SK-N-SH (cell line): ENCODE data around the gene CTBP1.

Source experiments
- EP300 ChIP-seq, 2 experiments: IDR thresholded peaks; 2 replicates each; pipeline versions ENCODE4 v1.4.0 to v1.6.1; 2012; ENCODE audit warnings: borderline replicate concordance in 1 of 2, low read depth in 1 of 2, low read length in 1 of 2
- FOSL2 ChIP-seq: IDR thresholded peaks from 2 replicates; pipeline ENCODE4 v1.4.0; 2012; ENCODE audit warnings: low read depth, mild to moderate bottlenecking, moderate library complexity, borderline replicate concordance
- FOXJ3 ChIP-seq: sonication (generic); formaldehyde crosslinking; IDR thresholded peaks from 2 replicates; pipeline ENCODE4 v1.5.1; 2020; ENCODE audit warnings: mild to moderate bottlenecking, missing genetic modification reagents
- GABPA ChIP-seq: IDR thresholded peaks from 2 replicates; pipeline ENCODE4 v1.4.0; 2012; ENCODE audit warnings: low read depth, mild to moderate bottlenecking
- JUND ChIP-seq: IDR thresholded peaks from 2 replicates; pipeline ENCODE4 v1.4.0; 2012
- MEF2A ChIP-seq: IDR thresholded peaks from 2 replicates; pipeline ENCODE4 v1.4.0; 2012; ENCODE audit warnings: low read depth, borderline replicate concordance
- NFIC ChIP-seq: IDR thresholded peaks from 2 replicates; pipeline ENCODE4 v1.4.0; 2012; ENCODE audit warnings: borderline replicate concordance
- POLR2AphosphoS5 ChIP-seq: IDR thresholded peaks from 2 replicates; pipeline ENCODE4 v1.6.1; 2012; ENCODE audit warnings: low read depth, low read length
- SIN3A ChIP-seq: IDR thresholded peaks from 2 replicates; pipeline ENCODE4 v1.6.1; 2012; ENCODE audit warnings: low read depth, mild to moderate bottlenecking, low read length, moderate library complexity, borderline replicate concordance
- TEAD4 ChIP-seq: IDR thresholded peaks from 2 replicates; pipeline ENCODE4 v1.4.0; 2012; ENCODE audit warnings: mild to moderate bottlenecking, borderline replicate concordance; ENCODE audit not compliant: insufficient read depth
- YY1 ChIP-seq: IDR thresholded peaks from 2 replicates; pipeline ENCODE4 v1.4.0; 2012; ENCODE audit warnings: low read depth, mild to moderate bottlenecking
- TF ChIP-seq, protein P1 (sequence below): fragments of 200-600 bp; sonication (generic); IDR thresholded peaks from 2 replicates; pipeline ENCODE4 v1.6.1; 2017; ENCODE audit warnings: antibody characterized with exemption, mild to moderate bottlenecking, moderate library complexity

DNA sequence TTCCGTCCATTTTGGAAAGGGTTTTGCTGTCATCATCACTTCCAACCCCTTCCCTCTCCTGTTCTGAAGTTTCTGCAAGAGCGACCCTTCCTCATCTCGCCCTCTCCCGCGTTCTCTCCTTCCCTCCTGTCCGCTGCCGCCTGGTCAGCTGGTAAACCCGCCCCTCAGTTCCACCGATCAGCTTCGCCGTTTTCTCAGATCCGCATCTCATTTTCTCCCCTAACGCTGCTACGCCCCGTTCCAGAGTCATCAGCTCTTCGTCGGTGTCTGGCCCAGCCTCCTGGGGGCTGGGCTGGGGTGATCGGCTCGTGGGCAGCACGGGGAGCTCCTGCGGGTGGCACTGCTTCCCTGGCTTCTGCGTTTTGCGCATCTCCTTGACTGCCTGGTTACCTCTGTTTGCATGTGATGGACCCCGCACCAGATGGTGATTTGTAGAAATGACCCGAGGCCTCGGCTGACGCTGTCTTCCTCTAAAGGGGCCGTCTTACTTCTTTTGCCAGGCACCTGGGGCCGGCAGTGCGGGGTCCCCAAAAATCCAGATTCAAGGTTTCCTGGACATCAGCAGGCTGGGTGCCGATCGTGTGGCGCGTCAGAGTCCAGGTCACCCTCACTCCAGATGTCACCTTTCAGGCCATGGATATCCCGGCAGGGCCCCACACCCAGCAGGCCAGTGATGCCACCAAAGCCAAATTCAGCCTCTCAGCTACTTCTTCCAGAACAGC, 13.4 kb downstream of the CTBP1 start:
- TF ChIP-seq POLR2AphosphoS5, result no peak
- TF ChIP-seq FOSL2, result no peak
- no peak for TF ChIP-seq NFIC
- TF ChIP-seq SIN3A, result no peak
- TF ChIP-seq, protein P1, sequence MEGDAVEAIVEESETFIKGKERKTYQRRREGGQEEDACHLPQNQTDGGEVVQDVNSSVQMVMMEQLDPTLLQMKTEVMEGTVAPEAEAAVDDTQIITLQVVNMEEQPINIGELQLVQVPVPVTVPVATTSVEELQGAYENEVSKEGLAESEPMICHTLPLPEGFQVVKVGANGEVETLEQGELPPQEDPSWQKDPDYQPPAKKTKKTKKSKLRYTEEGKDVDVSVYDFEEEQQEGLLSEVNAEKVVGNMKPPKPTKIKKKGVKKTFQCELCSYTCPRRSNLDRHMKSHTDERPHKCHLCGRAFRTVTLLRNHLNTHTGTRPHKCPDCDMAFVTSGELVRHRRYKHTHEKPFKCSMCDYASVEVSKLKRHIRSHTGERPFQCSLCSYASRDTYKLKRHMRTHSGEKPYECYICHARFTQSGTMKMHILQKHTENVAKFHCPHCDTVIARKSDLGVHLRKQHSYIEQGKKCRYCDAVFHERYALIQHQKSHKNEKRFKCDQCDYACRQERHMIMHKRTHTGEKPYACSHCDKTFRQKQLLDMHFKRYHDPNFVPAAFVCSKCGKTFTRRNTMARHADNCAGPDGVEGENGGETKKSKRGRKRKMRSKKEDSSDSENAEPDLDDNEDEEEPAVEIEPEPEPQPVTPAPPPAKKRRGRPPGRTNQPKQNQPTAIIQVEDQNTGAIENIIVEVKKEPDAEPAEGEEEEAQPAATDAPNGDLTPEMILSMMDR, result no peak
- no peak for TF ChIP-seq EP300 (IDR thresholded peaks at IDR 0.05; ENCODE audit: borderline replicate concordance in 1 of 2, low read depth in 1 of 2, low read length in 1 of 2)
- no peak for TF ChIP-seq TEAD4
- TF ChIP-seq FOXJ3 (CRISPR knock-in tag), result no peak
- no peak for TF ChIP-seq JUND
- no peak for TF ChIP-seq MEF2A
- no peak for TF ChIP-seq YY1
- TF ChIP-seq GABPA, result no peak
